Left ventricle myocardium superior (tissue), 1 donor: ENCODE results near the gene AMIGO2. TPM values are rescaled to one million over a fixed set of nuclear protein-coding genes. Genes with fewer than 3 reads are reported as not detected.
"Not testable (repeated sequence)": the region's sequence is repeated elsewhere in the genome, so short reads cannot be mapped to it uniquely, and the experiment has no call there.

ENCODE experiments used
- ATAC-seq: fragments of 200-7000 bp; cut with Tn5 transposase; one replicate; pipeline ENCODE4 v1.9.1; 2020; ENCODE audit warnings: mild to moderate bottlenecking, moderate library complexity
- DNase-seq: peaks from one replicate; pipeline ENCODE4 v3.0.0-alpha.2; 2020
- intact Hi-C: fragments of 100-400 bp; cut with micrococcal nuclease; formaldehyde crosslinking; loops from one replicate; pipeline ENCODE4 v1.11.0; 2022
- long read RNA-seq: library from polyadenylated mRNA; unstranded; transcript quantifications from one replicate; pipeline ENCODE4 v2.0.0, GENCODE V29; 2021
- total RNA-seq: library from RNA; stranded (reverse); fragmentation: NEBNext Ultra II Directional; extraction: Animal tissue kit (Norgen Biotek cat#: 25700); gene quantifications from one replicate; pipeline ENCODE4 v1.2.1, GENCODE V29; 2021
- donor health status: DM: no; HTN: yes; CAD: no; lungs with severe emphysema.

AMIGO2 gene
- total RNA-seq: 2.1 TPM
- long read RNA-seq, partial matches to known transcripts: 0 of 5 reads
- long read RNA-seq, other reads (novel, unspliced or antisense): 0 of 5 reads

GRCh38 chr12:47079468-47079980 lies at the start of gene AMIGO2, which contains the start of gene PCED1B:
Gene AMIGO2 (minus strand): TSS chr12:47079959. CDS start chr12:47079002, 957 bp downstream.
Gene PCED1B (plus strand): TSS chr12:47079621. CDS start chr12:47235064, 155,443 bp downstream.
- intact Hi-C loops: no loop called here
- ATAC-seq (peak; percentile 82), DNase-seq (peak; percentile 86)

- intact Hi-C loops: no loop called here
- ATAC-seq (no peak), DNase-seq (no peak)
These were observed 46.5 kb upstream of the AMIGO2 start for GRCh38 chr12:47126246-47126645.

DNA sequence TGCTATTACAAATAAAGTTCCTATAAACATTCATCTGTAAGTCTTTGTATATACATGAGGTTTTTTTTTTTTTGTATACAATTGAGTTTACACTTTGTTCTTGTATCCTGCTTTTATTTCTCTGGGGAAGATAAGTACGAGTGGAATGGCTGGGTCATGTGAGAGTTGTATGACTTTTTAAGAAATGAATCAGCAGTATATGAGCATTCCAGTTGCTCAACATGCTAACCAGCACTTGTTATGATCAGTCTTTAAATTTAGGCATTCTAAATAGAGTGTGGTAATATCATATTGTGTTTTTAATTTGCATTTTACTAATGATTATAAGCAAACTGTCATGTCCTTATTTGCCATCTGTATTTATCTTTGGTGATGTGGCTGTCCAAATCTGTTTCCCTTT lies 44.7 kb upstream of the AMIGO2 start:
- no peak for DNase-seq
- intact Hi-C loops: no loop called here
- ATAC-seq: no peak

DNA sequence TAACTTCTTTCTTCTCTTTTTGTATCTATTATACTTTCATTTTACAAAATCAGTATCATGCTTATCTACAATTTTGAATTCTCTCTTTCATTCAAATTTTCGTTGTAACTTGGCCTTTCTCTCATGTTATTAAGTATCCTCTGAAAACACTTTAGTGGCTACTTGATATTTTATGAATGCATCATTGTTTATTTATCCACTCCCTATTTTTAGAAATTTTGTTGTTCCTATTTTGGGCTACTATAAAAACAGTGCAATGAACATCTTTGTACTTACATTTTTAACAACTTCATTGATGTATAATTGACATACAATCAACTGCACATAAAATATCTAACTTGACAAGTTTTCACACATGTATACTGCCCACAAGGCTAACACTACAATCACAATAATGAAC lies 44.0 kb upstream of the AMIGO2 start:
- no peak for ATAC-seq
- intact Hi-C loops: no loop called here
- DNase-seq: no peak

GRCh38 chr12:47122602-47123001 lies 42.8 kb upstream of the AMIGO2 start:
- intact Hi-C loops: no loop called here
- DNase-seq (no peak), ATAC-seq (no peak)

DNA sequence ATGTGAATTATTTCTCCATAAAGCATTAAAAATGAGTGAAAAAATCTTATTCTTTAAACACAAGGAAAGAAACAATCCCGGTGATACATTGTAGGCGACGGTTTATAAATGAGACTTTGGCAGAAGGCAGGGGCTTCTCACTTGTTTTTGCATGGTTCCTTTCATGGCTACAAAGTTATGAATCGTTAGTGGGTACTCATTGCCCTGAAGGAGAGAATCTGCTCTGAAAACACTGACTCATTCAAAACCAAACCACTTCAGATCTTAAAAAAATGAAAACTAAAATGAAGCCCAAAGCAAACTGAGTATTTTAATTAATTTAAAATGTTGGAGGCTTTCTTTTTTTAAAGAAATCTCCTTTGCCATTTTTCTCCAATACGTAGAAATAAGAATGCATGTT lies 41.4 kb upstream of the AMIGO2 start:
- DNase-seq (no peak), ATAC-seq (no peak)
- intact Hi-C loops: no loop called here

DNA sequence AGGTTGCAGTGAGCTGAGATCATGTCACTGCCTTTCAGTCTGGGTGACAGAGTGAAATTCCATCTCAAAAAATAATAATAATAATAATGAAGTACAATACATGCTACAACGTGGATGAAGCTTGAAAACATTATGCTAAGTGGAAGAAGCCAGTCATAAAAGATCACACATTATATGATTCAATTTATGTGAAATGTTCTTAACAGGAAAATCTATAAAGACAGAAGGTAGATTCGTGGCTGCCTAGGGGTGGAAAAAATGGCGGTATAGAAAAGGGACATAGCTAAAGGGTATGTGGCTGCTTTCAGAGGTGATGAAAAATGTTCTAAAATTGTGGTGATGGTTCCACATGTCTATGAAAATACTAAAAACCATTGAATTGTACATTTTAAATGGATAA lies 41.0 kb upstream of the AMIGO2 start:
- intact Hi-C loops: no loop called here
- no peak for DNase-seq
- no peak for ATAC-seq

DNA sequence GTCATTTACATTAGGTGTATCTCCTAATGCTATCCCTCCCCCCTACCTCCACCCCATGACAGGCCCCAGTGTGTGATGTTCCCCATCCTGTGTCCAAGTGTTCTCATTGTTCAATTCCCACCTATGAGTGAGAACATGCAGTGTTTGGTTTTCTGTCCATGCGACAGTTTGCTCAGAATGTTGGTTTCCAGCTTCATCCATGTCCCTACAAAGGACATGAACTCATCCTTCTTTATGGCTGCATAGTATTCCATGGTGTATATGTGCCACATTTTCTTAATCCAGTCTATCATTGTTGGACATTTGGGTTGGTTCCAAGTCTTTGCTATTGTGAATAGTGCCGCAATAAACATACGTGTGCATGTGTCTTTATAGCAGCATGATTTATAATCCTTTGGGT lies 37.5 kb upstream of the AMIGO2 start:
- DNase-seq, intact Hi-C loops, ATAC-seq: not testable (repeated sequence)

DNA sequence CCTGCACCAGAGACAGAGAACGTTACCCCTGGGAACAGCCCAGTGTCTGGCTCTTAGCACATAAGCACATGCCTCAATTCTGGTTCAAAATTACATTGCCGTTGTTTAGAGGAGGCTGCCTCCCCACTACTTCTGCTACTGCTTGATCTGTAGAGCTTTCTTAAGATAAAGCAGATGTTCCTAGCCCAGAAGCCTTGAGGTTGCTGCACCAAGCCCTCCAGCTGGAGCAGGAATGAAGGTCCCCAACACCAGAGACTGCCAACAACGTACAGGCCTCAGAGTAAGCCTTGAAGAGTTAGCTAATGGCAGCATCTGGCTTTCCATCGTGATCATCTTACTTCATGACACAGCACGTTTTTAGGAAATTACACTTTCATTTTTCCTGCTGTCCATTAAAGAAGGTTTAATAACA lies 34.7 kb upstream of the AMIGO2 start:
- intact Hi-C loops: no loop called here
- DNase-seq: no peak
- ATAC-seq: no peak

GRCh38 chr12:47112679-47113078 lies 32.9 kb upstream of the AMIGO2 start:
- DNase-seq (no peak), ATAC-seq (no peak)
- intact Hi-C loops: no loop called here

DNA sequence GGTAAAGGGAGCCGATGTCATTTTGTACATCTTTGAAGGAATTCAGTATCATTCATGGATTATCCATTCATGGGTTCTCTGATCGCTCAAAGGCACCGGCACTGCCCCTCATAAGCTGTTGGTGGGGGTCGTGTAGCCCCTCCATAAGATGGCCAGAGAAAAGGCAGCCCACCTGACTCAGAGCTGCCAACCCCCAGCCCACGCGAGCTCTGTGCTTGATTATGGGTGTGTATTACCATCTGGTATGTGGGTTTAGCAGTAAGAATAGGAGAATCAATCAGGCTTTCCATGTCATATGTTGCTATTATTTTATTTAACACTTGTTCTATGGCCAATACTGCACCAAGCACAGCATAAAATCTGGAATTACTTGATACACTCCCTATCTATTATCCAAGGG lies 32.1 kb upstream of the AMIGO2 start:
- intact Hi-C loops: no loop called here
- DNase-seq (no peak), ATAC-seq (no peak)

DNA sequence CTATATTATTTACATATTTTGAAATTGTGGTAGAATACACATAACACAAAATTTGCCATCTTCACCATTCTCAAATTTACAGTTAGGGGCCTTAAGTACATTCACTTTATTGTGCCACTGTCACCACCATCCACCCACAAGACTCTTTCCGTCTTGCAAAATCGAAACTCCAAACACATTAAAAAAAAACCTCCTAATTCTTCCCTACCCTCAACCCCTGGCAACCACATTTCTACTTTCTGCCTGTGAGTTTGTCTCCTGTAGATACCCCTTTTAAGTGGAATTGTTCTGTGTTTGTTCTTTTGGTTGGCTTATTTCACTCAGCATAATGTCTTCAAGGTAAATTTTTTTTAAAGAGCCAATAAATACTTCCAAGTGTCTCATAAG lies 31.6 kb upstream of the AMIGO2 start:
- intact Hi-C loops: no loop called here
- no peak for DNase-seq
- ATAC-seq: no peak

DNA sequence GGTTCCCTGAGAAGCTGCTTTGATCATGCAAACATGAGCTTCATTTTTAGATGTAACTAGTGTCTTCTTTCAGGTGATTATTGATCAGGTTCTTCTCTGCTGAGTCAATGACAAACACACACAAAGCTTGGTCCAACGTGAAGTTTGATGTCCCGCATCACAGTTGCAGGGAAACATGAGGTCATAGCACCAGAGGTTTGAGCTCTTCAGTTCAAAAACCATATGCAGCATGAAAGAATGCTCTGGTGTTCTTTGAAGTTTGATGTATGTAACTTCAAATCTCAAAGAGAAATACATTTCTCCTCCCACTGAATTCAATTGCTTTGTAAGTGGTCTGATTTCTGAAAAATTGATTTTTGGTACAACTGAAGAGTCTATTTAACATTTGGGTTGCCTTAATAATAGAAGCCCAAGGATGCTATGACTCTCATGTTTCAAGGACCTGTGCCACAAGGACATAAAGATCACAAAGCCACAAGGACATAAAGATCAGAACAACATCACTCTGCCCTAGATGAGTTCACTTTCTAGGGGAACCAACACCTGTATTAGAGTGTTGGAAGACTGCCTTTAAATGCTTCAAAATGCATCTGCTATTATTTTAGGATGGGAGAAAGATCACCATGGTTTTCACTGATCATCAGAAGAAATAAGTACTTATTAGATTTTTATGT lies 31.1 kb upstream of the AMIGO2 start:
- intact Hi-C loops: no loop called here
- no peak for DNase-seq
- ATAC-seq: no peak

DNA sequence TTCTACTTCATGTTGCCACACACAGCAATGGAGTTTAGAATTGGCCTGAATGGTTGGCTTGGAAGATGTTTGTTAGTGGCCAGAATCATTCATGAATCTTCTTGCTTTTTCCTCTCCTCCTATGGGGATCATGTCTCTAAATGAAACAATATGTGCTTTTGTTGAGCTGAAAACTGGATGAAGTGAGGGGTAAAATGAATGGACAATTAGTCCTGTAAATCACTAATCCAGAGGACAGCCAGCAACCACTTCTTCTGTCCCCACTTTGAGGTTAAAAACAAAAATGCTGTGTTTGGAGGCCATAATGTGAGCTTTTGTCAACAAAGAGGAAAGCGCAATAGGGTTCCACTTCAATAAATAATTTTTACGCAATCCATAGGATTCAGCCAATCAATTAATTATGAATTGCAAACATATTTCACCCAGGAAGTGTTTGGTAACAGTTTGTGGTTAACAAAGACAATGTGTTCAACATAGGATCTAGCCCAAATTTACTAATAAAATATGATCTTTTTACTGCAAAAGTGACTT lies 30.3 kb upstream of the AMIGO2 start:
- intact Hi-C loops: no loop called here

GRCh38 chr12:47107926-47108325 lies 28.2 kb upstream of the AMIGO2 start:
- DNase-seq (no peak), ATAC-seq (no peak)
- intact Hi-C loops: no loop called here

More for the DNA sequence above, 30.3 kb upstream of the AMIGO2 start:
- no peak for DNase-seq
- no peak for ATAC-seq

DNA sequence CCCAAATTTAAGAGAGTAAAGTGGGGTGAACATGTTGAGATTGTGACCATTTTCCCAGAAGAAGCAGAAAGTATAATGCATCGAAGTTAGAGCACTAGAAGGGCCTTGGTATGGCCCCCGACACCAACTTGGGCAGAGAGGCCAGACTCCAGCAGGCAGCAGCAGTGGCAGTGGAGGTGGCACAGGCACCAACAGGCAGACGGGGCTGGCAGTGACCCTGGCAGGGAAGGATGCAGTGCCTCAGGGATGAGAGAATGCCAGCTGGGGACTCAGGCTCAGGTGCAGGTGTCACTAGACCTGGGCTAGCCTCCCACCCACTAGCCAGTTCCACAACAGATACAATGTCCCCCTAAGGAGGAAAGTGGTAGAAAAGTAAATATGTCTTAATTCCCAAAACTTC lies 27.7 kb upstream of the AMIGO2 start:
- DNase-seq (no peak), ATAC-seq (no peak)
- intact Hi-C loops: no loop called here

DNA sequence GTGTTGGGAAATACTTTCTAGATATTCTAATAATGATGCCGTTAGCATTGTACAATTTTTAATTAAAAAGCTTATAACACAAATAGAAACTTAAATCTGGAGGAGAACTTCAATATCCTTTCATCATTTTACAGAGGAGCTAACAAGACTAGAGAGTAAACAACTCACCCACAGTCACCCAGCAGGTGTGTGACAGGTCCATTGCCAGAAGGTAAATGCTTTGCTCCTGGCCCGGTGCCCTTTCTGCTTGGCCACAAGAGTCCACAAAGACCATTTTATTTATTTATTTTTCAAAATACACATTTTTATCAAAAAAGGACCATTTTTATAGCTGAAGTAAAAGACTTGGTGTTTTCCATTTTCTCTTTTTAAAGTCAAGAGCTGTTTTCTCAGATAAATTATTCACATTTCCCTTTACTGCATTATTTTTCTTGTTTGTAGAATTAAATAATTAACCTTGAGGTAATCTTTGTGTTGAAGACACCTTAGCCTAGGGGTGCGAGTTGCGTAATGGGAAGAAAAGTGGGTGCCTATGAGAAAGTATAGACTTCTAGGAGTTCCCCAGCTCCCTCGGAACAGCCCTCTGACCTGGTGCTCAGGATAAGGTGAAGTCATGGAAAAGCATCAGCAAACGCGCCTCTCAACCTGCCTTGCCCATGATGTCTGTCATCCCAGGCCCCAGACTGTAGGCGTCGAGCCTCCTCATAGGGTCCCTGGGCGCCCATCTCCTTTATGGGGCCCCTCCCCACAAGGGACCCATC lies 26.3 kb upstream of the AMIGO2 start:
- ATAC-seq (no peak), DNase-seq (no peak)
- intact Hi-C loops: no loop called here

DNA sequence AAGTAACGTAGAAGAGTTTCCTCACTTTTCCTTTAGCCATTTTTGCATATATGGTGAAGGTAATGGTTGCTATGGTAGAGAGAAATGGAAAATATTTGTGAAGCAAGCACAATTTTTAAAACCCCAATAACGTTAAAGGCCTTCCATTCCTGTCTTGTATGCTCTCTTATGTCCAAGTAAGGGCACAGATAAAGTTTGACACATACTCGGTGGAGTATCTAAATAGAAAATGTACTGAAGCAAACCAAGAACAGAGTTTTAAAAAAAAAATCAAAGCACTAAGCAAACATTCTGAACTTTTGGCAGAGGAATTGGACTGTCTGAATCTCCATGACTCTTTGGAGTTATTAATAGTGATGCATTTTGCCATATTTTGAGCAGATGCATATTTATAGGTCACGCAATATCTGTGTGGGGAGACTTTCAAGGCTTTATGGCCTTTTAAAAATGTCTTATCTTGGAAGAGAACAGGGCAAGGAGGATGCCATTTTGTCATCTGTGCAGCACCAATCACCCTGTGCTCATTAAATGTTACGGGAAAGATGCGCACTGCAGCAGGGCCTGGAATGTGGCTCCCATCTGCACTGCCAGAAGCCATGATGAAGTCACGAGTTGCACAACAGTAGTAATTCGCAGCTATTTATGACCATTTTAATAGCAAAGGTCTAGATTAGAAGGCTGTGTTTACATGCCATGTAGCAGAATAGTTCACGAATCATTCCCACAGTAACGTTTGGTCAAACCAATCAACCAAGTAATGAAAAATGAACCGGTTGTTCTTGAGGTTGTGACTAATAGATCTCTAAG lies 23.3 kb upstream of the AMIGO2 start:
- ATAC-seq (no peak), DNase-seq (no peak)
- intact Hi-C loops: no loop called here

DNA sequence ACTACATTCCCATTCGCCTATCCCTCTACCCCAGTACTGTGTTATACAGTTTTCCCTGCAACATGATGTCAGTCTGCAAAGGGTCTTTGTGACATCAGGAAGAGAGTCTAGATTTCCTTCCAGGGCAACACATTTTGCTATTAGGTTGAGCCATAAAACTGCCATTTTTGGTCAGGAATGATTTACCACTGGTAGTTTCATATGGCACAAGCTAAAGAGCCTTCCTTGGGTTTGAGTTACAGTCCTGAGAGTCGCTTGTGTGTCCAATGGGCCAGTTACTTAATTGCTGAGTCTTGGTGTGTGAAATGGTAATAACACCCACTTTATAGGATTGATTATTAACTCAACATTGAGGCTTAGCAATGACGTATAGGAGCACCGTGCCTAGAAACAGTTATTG lies 22.6 kb upstream of the AMIGO2 start:
- DNase-seq (no peak), ATAC-seq (no peak)
- intact Hi-C loops: no loop called here
